Astrocyte (in vitro differentiated cells and primary cell): Measurements from ENCODE around the gene CTAG1A. TPM values are rescaled to one million over a fixed set of nuclear protein-coding genes. Genes with fewer than 3 reads are reported as not detected.
A peak's percentile ranks its signal among the peaks of the same experiment; 100 is the strongest.
"Not testable (repeated sequence)": the region's sequence is repeated elsewhere in the genome, so short reads cannot be mapped to it uniquely, and the experiment has no call there.

ENCODE experiments used
- DNase-seq: peaks from one replicate; pipeline ENCODE4 v3.0.0-alpha.2; 2010; ENCODE audit warnings: low read depth
- FAIRE-seq: peaks from 2 replicates; lab custom pipeline; 2011; peaks lifted over from hg19 to GRCh38; lab: Jason Lieb, UNC
- H2AFZ ChIP-seq: 2 replicates; pipeline ENCODE4 v1.6.0; 2012; ENCODE audit warnings: low read depth, low read length, inconsistent platforms
- H3K27ac ChIP-seq: 2 replicates; pipeline ENCODE4 v1.5.1; 2011; ENCODE audit warnings: low read depth, low read length, inconsistent platforms
- H3K27me3 ChIP-seq: 2 replicates; pipeline ENCODE4 v1.6.0; 2011; ENCODE audit warnings: low read length, inconsistent platforms; ENCODE audit not compliant: insufficient read depth
- H3K36me3 ChIP-seq: 2 replicates; pipeline ENCODE4 v1.5.1; 2011; ENCODE audit warnings: low read length, inconsistent platforms; ENCODE audit not compliant: insufficient read depth
- H3K4me1 ChIP-seq: 2 replicates; pipeline ENCODE4 v1.5.1; 2011; ENCODE audit warnings: low read length, inconsistent platforms; ENCODE audit not compliant: insufficient read depth
- H3K4me2 ChIP-seq: 2 replicates; pipeline ENCODE4 v1.6.0; 2012; ENCODE audit warnings: low read length, inconsistent platforms
- H3K4me3 ChIP-seq: 2 replicates; pipeline ENCODE4 v1.5.1; 2011; ENCODE audit warnings: low read depth, mild to moderate bottlenecking, low read length, inconsistent platforms; ENCODE audit not compliant: insufficient read depth
- H3K79me2 ChIP-seq: 2 replicates; pipeline ENCODE4 v1.6.0; 2012; ENCODE audit warnings: mild to moderate bottlenecking, low read length, inconsistent platforms; ENCODE audit not compliant: insufficient read depth
- H3K9ac ChIP-seq: 2 replicates; pipeline ENCODE4 v1.6.0; 2012; ENCODE audit warnings: mild to moderate bottlenecking, low read length, inconsistent platforms
- H3K9me3 ChIP-seq: 2 replicates; pipeline ENCODE4 v1.5.1; 2012; ENCODE audit warnings: low read depth, mild to moderate bottlenecking, low read length, inconsistent platforms; ENCODE audit not compliant: insufficient read depth
- H4K20me1 ChIP-seq: 2 replicates; pipeline ENCODE4 v1.6.0; 2012; ENCODE audit warnings: low read length, inconsistent platforms; ENCODE audit not compliant: insufficient read depth
- H3K27ac Mint-ChIP-seq: one replicate; pipeline ENCODE4 v1.8.0; 2021; ENCODE audit warnings: mild to moderate bottlenecking, mixed read lengths; ENCODE audit not compliant: unreplicated experiment
- H3K27me3 Mint-ChIP-seq: one replicate; pipeline ENCODE4 v1.8.0; 2021; ENCODE audit warnings: low read depth, mixed read lengths; ENCODE audit not compliant: unreplicated experiment
- H3K36me3 Mint-ChIP-seq: one replicate; pipeline ENCODE4 v1.8.0; 2021; ENCODE audit warnings: low read depth, mixed read lengths; ENCODE audit not compliant: unreplicated experiment
- H3K4me1 Mint-ChIP-seq: one replicate; pipeline ENCODE4 v1.8.0; 2021; ENCODE audit warnings: low read depth, mixed read lengths; ENCODE audit not compliant: unreplicated experiment
- H3K4me3 Mint-ChIP-seq: one replicate; pipeline ENCODE4 v1.8.0; 2021; ENCODE audit warnings: mild to moderate bottlenecking, moderate library complexity, mixed read lengths; ENCODE audit not compliant: unreplicated experiment
- H3K9me3 Mint-ChIP-seq: one replicate; pipeline ENCODE4 v1.8.0; 2021; ENCODE audit warnings: mild to moderate bottlenecking, mixed read lengths; ENCODE audit not compliant: unreplicated experiment
- EZH2 ChIP-seq: IDR thresholded peaks from 2 replicates; pipeline ENCODE4 v1.6.1; 2012; ENCODE audit warnings: mild to moderate bottlenecking, low read length, inconsistent platforms; ENCODE audit not compliant: insufficient read depth
- total RNA-seq: library from RNA; stranded (reverse); gene quantifications from 2 replicates; pipeline ENCODE4 v1.2.1, GENCODE V29; 2021
- TF ChIP-seq, protein P1 (sequence below): IDR thresholded peaks from 2 replicates; pipeline ENCODE4 v1.5.1; 2011; ENCODE audit warnings: low read depth, mild to moderate bottlenecking, inconsistent platforms, low read length, moderate library complexity; ENCODE audit not compliant: insufficient read depth

The CTAG1A gene
- total RNA-seq, 1 donor from 2014 or later: not detected

- Histone ChIP-seq H3K9me3 (no peaks in the 10 kb centered on the region), H3K27me3 (no peaks in the 10 kb centered on the region), H3K4me3 (no peak overlapping the region), H3K9ac (no peak overlapping the region), H3K4me2 (no peak overlapping the region), H2AFZ (no peak overlapping the region), H3K27ac (no peak overlapping the region), H4K20me1 (no peaks in the 10 kb centered on the region), H3K36me3 (no peaks in the 10 kb centered on the region), H3K79me2 (no peaks in the 10 kb centered on the region), H3K4me1 (peaks cover 12% of the 10 kb centered on the region)
- DNase-seq (no peak), FAIRE-seq (no peak)
- TF ChIP-seq, protein P1, sequence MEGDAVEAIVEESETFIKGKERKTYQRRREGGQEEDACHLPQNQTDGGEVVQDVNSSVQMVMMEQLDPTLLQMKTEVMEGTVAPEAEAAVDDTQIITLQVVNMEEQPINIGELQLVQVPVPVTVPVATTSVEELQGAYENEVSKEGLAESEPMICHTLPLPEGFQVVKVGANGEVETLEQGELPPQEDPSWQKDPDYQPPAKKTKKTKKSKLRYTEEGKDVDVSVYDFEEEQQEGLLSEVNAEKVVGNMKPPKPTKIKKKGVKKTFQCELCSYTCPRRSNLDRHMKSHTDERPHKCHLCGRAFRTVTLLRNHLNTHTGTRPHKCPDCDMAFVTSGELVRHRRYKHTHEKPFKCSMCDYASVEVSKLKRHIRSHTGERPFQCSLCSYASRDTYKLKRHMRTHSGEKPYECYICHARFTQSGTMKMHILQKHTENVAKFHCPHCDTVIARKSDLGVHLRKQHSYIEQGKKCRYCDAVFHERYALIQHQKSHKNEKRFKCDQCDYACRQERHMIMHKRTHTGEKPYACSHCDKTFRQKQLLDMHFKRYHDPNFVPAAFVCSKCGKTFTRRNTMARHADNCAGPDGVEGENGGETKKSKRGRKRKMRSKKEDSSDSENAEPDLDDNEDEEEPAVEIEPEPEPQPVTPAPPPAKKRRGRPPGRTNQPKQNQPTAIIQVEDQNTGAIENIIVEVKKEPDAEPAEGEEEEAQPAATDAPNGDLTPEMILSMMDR: no peak
- TF ChIP-seq EZH2: no peak
- Mint-ChIP-seq H3K27me3 (peaks cover 3% of the 10 kb centered on the region), H3K4me1 (peaks cover 11% of the 10 kb centered on the region), H3K36me3 (no peaks in the 10 kb centered on the region), H3K27ac (no peak overlapping the region), H3K4me3 (no peak overlapping the region), H3K9me3 (no peaks in the 10 kb centered on the region)
Measured at GRCh38 chrX:154605566-154605965, 20.6 kb downstream of the CTAG1A start.

- no peak overlapping the region for H3K9ac ChIP-seq
- Mint-ChIP-seq H3K27me3 (peaks cover 3% of the 10 kb centered on the region), H3K9me3 (no peaks in the 10 kb centered on the region), H3K27ac (no peak overlapping the region), H3K4me3 (no peak overlapping the region), H3K36me3 (no peaks in the 10 kb centered on the region), H3K4me1 (peaks cover 7% of the 10 kb centered on the region)
- no peak overlapping the region for H3K4me3 ChIP-seq
- H3K4me1 ChIP-seq: peaks cover 5% of the 10 kb centered on the region
- H2AFZ ChIP-seq: no peak overlapping the region
- no peak overlapping the region for H3K4me2 ChIP-seq
- no peak overlapping the region for H3K27ac ChIP-seq
- no peaks in the 10 kb centered on the region for H3K9me3 ChIP-seq
- TF ChIP-seq, protein P1: no peak
- no peak for TF ChIP-seq EZH2
- DNase-seq (no peak), FAIRE-seq (peak; percentile 13)
- no peaks in the 10 kb centered on the region for H3K36me3 ChIP-seq
- no peaks in the 10 kb centered on the region for H4K20me1 ChIP-seq
- no peaks in the 10 kb centered on the region for H3K79me2 ChIP-seq
- no peaks in the 10 kb centered on the region for H3K27me3 ChIP-seq
Measured at GRCh38 chrX:154607370-154607769, 22.4 kb downstream of the CTAG1A start.

DNA sequence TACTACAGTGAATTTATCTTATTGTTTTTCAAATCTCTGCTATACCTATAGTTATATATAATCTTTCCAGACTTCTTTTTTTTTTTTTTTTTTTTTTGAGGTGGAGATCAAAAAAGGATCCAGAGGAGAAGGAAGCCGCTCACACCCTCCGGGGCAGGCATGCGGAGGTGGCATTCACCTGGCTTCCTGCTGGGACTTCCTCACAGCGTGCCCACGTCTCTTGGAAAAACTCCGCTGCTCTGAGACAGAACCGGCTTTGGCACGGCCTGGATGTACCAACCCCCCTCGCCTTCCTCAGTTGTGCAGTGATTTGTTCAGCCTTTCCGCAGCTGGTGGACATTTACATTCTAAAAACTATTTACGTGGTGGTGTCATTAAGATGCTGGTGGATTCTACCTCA is 23.0 kb downstream of the CTAG1A start:
- not testable (repeated sequence) for H3K4me3 ChIP-seq, H3K27me3 ChIP-seq, H3K27me3 Mint-ChIP-seq, H3K36me3 ChIP-seq, H3K4me3 Mint-ChIP-seq, H2AFZ ChIP-seq, DNase-seq, FAIRE-seq, H3K27ac Mint-ChIP-seq, H3K4me1 Mint-ChIP-seq, H4K20me1 ChIP-seq, H3K27ac ChIP-seq, H3K9me3 Mint-ChIP-seq, H3K9ac ChIP-seq, H3K4me2 ChIP-seq, H3K79me2 ChIP-seq, H3K4me1 ChIP-seq, H3K9me3 ChIP-seq, H3K36me3 Mint-ChIP-seq

- H3K4me1 Mint-ChIP-seq, H2AFZ ChIP-seq, DNase-seq, H3K27me3 Mint-ChIP-seq, H3K79me2 ChIP-seq, H4K20me1 ChIP-seq, H3K4me2 ChIP-seq, H3K4me1 ChIP-seq, H3K27ac Mint-ChIP-seq, H3K9me3 Mint-ChIP-seq, H3K4me3 ChIP-seq, H3K9ac ChIP-seq, H3K36me3 ChIP-seq, H3K27me3 ChIP-seq, H3K27ac ChIP-seq, H3K4me3 Mint-ChIP-seq, H3K36me3 Mint-ChIP-seq, FAIRE-seq, H3K9me3 ChIP-seq: not testable (repeated sequence)
Measured at GRCh38 chrX:154608823-154609222, 23.9 kb downstream of the CTAG1A start.

GRCh38 chrX:154611146-154611545 is 26.2 kb downstream of the CTAG1A start:
- not testable (repeated sequence) for H3K4me1 Mint-ChIP-seq, H3K36me3 ChIP-seq, H3K4me3 Mint-ChIP-seq, H3K27ac Mint-ChIP-seq, H3K79me2 ChIP-seq, H3K27me3 ChIP-seq, H3K4me2 ChIP-seq, H3K9ac ChIP-seq, DNase-seq, H3K27ac ChIP-seq, H3K9me3 Mint-ChIP-seq, H3K4me3 ChIP-seq, H4K20me1 ChIP-seq, H2AFZ ChIP-seq, H3K36me3 Mint-ChIP-seq, H3K9me3 ChIP-seq, H3K4me1 ChIP-seq, FAIRE-seq, H3K27me3 Mint-ChIP-seq
